CD4-positive, CD25-positive, alpha-beta regulatory T cell (primary cell): ENCODE results near the gene TPCN1. TPM values are rescaled to one million over a fixed set of nuclear protein-coding genes. Genes with fewer than 3 reads are reported as not detected.

Experiments
- ATAC-seq, 2 donors: fragments of 150-1000 bp; cut with Tn5 transposase; one replicate each; pipeline ENCODE4 v1.10.0; 2021; ENCODE audit warnings: low read depth in 2 of 2, moderate number of reproducible peaks in 2 of 2, moderate library complexity in 1 of 2
- DNase-seq, 3 donors: peaks; one replicate each; pipeline versions ENCODE4 v3.0.0 to v3.0.0-alpha.2; 2012 to 2022; ENCODE audit warnings: mixed read lengths in 1 of 3
- H3K27ac ChIP-seq: one replicate; pipeline ENCODE4 v1.7.0; 2013; ENCODE audit warnings: mild to moderate bottlenecking, low read length; ENCODE audit not compliant: insufficient read depth, poor library complexity, severe bottlenecking
- H3K27me3 ChIP-seq: one replicate; pipeline ENCODE4 v1.7.0; 2013; ENCODE audit warnings: low read length; ENCODE audit not compliant: control insufficient read depth, insufficient read depth
- H3K36me3 ChIP-seq: one replicate; pipeline ENCODE4 v1.7.0; 2013; ENCODE audit warnings: mild to moderate bottlenecking, low read length, moderate library complexity; ENCODE audit not compliant: control insufficient read depth, insufficient read depth
- H3K4me1 ChIP-seq: 2 replicates; pipeline ENCODE4 v1.7.0; 2013; ENCODE audit warnings: mild to moderate bottlenecking, low read length; ENCODE audit not compliant: insufficient read depth, control insufficient read depth, poor library complexity, severe bottlenecking
- H3K4me3 ChIP-seq: one replicate; pipeline ENCODE4 v1.7.0; 2013; ENCODE audit warnings: low read depth, mild to moderate bottlenecking, low read length, moderate library complexity
- H3K9me3 ChIP-seq, 2 experiments: 1 replicate in 1 of 2; 2 replicates in 1 of 2; pipeline ENCODE4 v1.7.0; 2013; ENCODE audit warnings: low read length in 2 of 2, mild to moderate bottlenecking in 1 of 2, moderate library complexity in 1 of 2; ENCODE audit not compliant: control insufficient read depth in 2 of 2
- H3K27ac Mint-ChIP-seq, 3 donors: one replicate each; pipeline ENCODE4 v1.8.0; 2020 to 2022; ENCODE audit warnings: mild to moderate bottlenecking in 3 of 3, mixed read lengths in 3 of 3, moderate library complexity in 2 of 3
- H3K27me3 Mint-ChIP-seq: one replicate; pipeline ENCODE4 v1.8.0; 2022; ENCODE audit warnings: mild to moderate bottlenecking, mixed read lengths
- H3K36me3 Mint-ChIP-seq: one replicate; pipeline ENCODE4 v1.8.0; 2020; ENCODE audit warnings: mixed read lengths
- H3K4me1 Mint-ChIP-seq, 4 donors: one replicate each; pipeline ENCODE4 v1.8.0; 2020 to 2022; ENCODE audit warnings: mixed read lengths in 4 of 4, mild to moderate bottlenecking in 1 of 4
- H3K4me3 Mint-ChIP-seq, 4 donors: one replicate each; pipeline ENCODE4 v1.8.0; 2020 to 2022; ENCODE audit warnings: mild to moderate bottlenecking in 4 of 4, mixed read lengths in 4 of 4, moderate library complexity in 3 of 4
- H3K9me3 Mint-ChIP-seq, 7 donors: one replicate each; pipeline ENCODE4 v1.8.0; 2020 to 2022; ENCODE audit warnings: mixed read lengths in 7 of 7, mild to moderate bottlenecking in 3 of 7, moderate library complexity in 2 of 7
- polyA plus RNA-seq, 4 donors: library from polyadenylated mRNA; unstranded; fragments of 300-500 nt; fragmentation: Illumina TruSeq; gene quantifications; one replicate each; pipeline ENCODE4 v1.2.3, GENCODE V29; 2021
- total RNA-seq: library from RNA; stranded (reverse); gene quantifications from one replicate; pipeline ENCODE4 v1.2.3, GENCODE V29; 2022

The TPCN1 gene
- total and polyA plus RNA-seq, 5 donors from 2014 or later = 5.2 to 44.9 (median 8.4) TPM

DNA sequence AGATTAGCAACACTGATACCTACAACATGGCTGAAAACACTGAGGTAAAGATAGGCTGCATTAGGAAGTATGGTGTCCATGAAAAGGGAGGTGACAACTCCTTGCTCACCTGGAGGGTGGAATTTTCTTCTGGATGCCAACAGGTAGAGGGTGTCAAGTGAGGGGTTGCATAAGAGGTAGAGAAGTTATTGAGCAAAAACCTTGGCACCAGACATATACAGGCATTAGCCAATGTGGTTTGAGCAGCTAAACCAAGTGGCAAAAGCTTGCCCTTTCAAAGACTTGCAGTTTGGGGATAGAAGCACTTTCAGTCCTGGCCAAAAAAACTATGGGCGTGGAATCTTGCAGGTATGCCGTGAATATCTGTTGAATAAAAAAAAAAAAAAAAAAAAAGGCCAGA is 31.9 kb upstream of the TPCN1 start:
- H3K4me3 Mint-ChIP-seq = no peak overlapping the region
- no peaks in the 10 kb centered on the region for H3K27me3 ChIP-seq
- peaks cover 13% of the 10 kb centered on the region for H3K36me3 Mint-ChIP-seq

DNA sequence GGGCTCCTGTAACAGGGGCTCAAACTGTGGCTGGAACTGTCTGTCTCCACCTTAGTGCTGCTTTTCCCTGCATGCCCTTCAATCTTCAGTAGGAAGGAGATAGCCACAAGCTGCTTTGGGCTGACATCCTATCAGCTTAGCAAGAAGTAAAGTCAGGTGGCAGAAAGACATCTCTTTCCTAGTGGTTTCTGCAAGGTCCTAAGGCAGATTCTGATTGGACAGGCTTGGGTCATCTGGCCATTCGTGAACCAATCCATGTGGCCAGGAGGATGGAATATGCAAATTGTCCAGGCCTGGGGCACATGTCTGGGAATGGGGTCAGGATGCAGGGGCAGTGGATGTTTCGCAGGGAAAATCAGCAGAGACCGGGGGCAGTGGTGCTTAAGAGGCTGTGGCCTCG is 30.5 kb upstream of the TPCN1 start:
- ATAC-seq (no peak), DNase-seq (no peak)
- Mint-ChIP-seq H3K27me3 (no peaks in the 10 kb centered on the region), H3K4me1 (peaks cover 6 to 31% (median 13%) of the 10 kb centered on the region in 4 donors), H3K4me3 (peak overlapping the region in 2 of 4 donors; percentile 32), H3K36me3 (peaks cover 13% of the 10 kb centered on the region), H3K27ac (peak overlapping the region in 1 of 3 donors; percentile 7), H3K9me3 (no peaks in the 10 kb centered on the region)
- no peaks in the 10 kb centered on the region for H3K9me3 ChIP-seq
- no peak overlapping the region for H3K4me3 ChIP-seq
- H3K36me3 ChIP-seq = peaks cover 18% of the 10 kb centered on the region
- peaks cover 18% of the 10 kb centered on the region for H3K4me1 ChIP-seq
- no peaks in the 10 kb centered on the region for H3K27me3 ChIP-seq
- no peak overlapping the region for H3K27ac ChIP-seq

More for the DNA sequence above, 31.9 kb upstream of the TPCN1 start:
- Histone ChIP-seq H3K4me1 (peaks cover 25% of the 10 kb centered on the region), H3K36me3 (peaks cover 18% of the 10 kb centered on the region), H3K4me3 (no peak overlapping the region), H3K27ac (no peak overlapping the region), H3K9me3 (no peaks in the 10 kb centered on the region)
- Mint-ChIP-seq H3K9me3 (no peaks in the 10 kb centered on the region), H3K4me1 (peaks cover 6 to 35% (median 16%) of the 10 kb centered on the region in 4 donors), H3K27ac (peak overlapping the region in 2 of 3 donors; percentile 68 to 82), H3K27me3 (no peaks in the 10 kb centered on the region)
- no peak for ATAC-seq
- no peak for DNase-seq

DNA sequence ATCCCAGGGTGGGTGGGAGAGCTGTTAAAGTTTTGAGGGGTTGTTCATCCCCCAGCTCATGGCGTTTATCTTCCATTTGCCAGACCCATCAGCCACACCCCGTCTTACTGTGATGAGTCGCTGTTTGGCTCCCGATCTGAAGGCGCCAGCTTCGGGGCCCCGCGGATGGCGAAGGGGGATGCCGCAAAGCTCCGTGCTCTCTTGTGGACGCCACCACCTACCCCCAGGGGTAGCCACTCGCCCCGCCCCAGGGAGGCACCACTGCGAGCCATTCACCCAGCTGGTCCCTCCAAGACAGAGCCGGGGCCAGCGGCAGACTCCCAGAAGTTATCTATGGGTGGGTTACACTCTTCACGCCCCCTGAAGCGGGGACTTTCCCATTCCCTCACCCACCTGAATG is 30.0 kb upstream of the TPCN1 start:
- ATAC-seq (no peak), DNase-seq (no peak)
- Histone ChIP-seq H3K9me3 (no peaks in the 10 kb centered on the region), H3K27ac (no peak overlapping the region), H3K27me3 (no peaks in the 10 kb centered on the region), H3K36me3 (peaks cover 18% of the 10 kb centered on the region), H3K4me1 (peaks cover 13% of the 10 kb centered on the region), H3K4me3 (no peak overlapping the region)
- H3K9me3 Mint-ChIP-seq = no peaks in the 10 kb centered on the region
- no peak overlapping the region for H3K27ac Mint-ChIP-seq
- peaks cover 13% of the 10 kb centered on the region for H3K36me3 Mint-ChIP-seq
- no peaks in the 10 kb centered on the region for H3K27me3 Mint-ChIP-seq
- H3K4me1 Mint-ChIP-seq = peaks cover 4 to 28% (median 13%) of the 10 kb centered on the region in 4 donors
- H3K4me3 Mint-ChIP-seq = no peak overlapping the region

DNA sequence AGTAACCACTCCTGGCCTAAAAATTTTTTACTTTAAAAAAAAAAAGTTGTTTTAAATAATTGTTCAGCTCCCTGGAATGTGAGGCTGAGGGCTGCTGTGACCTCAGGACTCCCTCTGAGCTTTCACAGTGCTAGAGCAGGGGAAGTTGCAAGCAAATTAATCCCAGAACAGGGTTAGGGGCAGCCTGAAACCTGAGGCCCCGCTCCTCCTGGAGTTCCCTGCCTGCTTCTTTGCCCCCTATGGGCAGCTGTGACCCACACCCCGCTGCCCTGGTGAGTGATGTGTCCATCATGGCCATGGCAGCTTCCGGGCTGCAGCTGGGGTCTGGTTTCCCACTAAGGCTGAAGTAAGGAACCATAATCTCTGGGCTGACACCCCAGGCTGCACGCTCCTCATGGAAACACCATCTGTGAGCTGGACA is 26.3 kb upstream of the TPCN1 start:
- H3K27ac ChIP-seq = no peak overlapping the region
- no peaks in the 10 kb centered on the region for H3K27me3 Mint-ChIP-seq
- peaks cover 16% of the 10 kb centered on the region for H3K36me3 ChIP-seq
- H3K27me3 ChIP-seq = no peaks in the 10 kb centered on the region
- no peak overlapping the region for H3K4me3 ChIP-seq
- no peaks in the 10 kb centered on the region for H3K4me1 ChIP-seq
- no peaks in the 10 kb centered on the region for H3K9me3 ChIP-seq
- peaks cover 13% of the 10 kb centered on the region for H3K36me3 Mint-ChIP-seq
- no peak overlapping the region for H3K4me3 Mint-ChIP-seq
- no peaks in the 10 kb centered on the region for H3K9me3 Mint-ChIP-seq
- DNase-seq = no peak
- ATAC-seq = no peak
- peaks cover 0 to 6% (median 2%) of the 10 kb centered on the region in 4 donors for H3K4me1 Mint-ChIP-seq
- no peak overlapping the region for H3K27ac Mint-ChIP-seq

DNA sequence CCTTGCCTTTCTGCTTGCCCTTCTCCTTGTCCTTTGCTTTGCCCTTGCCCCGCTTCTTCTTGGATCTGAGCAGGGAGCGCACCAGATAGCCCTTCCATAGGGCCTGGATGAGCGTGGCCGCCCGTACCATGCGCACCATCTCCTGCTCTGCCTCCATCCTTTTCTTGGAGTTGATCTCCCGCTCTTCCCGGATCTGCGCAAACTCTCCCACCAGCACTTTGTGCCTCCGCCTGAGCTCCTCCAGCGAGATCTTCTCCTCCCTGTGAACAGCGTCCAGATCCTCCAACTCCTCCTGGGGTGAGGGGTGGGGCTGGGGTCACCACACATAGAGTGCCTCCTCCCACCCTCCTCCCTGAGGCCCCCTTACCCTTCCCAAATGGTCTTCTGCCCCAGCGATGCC is 25.7 kb upstream of the TPCN1 start:
- Histone ChIP-seq H3K4me3 (no peak overlapping the region), H3K27ac (no peak overlapping the region), H3K9me3 (no peaks in the 10 kb centered on the region), H3K4me1 (no peaks in the 10 kb centered on the region), H3K36me3 (peaks cover 15% of the 10 kb centered on the region), H3K27me3 (no peaks in the 10 kb centered on the region)
- no peak for DNase-seq
- peaks cover 13% of the 10 kb centered on the region for H3K36me3 Mint-ChIP-seq
- no peaks in the 10 kb centered on the region for H3K9me3 Mint-ChIP-seq
- H3K4me1 Mint-ChIP-seq = peaks cover 0 to 6% (median 2%) of the 10 kb centered on the region in 4 donors
- H3K27me3 Mint-ChIP-seq = peaks cover under 1% of the 10 kb centered on the region
- no peak for ATAC-seq
- H3K4me3 Mint-ChIP-seq = no peak overlapping the region
- peak overlapping the region in 2 of 3 donors; percentile 35 to 78 for H3K27ac Mint-ChIP-seq

DNA sequence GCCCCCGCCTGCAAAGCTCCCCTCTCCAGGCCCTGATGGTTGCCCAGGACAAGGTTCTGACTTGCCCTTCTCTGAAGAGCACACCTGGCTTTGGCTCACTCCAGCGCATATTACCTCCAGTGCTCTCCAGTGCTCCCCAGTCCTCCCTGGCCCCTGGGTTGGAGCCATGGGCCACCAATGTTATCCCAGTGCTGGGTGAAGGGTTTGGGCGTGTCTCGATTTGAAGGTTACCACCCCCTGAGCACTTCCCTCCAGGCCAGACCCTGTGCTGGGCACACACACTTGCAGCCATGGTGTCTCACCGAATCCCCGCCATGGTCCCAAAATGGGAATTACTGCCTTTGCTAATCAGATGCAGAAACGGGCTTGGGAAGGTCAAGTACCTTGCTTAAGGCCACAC is 24.7 kb upstream of the TPCN1 start:
- H3K36me3 ChIP-seq = peaks cover 8% of the 10 kb centered on the region

DNA sequence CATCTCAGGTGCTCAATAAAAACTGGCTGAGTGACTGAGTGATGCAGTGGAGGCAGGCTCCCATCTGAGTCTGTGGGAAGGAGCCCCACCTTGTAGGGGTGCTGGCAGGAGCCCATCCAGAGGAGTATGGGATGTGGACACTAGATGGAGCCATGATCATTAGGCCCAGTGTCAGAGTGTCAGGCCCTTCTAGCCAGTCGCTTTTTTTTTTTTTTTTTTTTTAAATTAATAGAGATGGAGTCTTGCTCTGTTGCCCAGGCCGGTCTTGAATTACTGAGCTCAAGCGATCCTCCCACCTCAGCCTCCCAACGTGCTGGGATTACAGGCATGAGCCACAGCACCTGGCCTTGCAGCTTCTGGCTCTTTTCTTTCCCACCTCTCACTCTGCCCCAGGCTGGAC is 24.3 kb upstream of the TPCN1 start:
- DNase-seq = peak; percentile 18 to 78 (median 58)
- Mint-ChIP-seq H3K27me3 (peaks cover 5% of the 10 kb centered on the region), H3K36me3 (peaks cover 5% of the 10 kb centered on the region), H3K27ac (no peak overlapping the region), H3K4me1 (peaks cover 0 to 7% (median 2%) of the 10 kb centered on the region in 4 donors), H3K4me3 (no peak overlapping the region), H3K9me3 (no peaks in the 10 kb centered on the region)
- Histone ChIP-seq H3K4me3 (no peak overlapping the region), H3K9me3 (no peaks in the 10 kb centered on the region), H3K36me3 (peaks cover 4% of the 10 kb centered on the region), H3K4me1 (no peaks in the 10 kb centered on the region), H3K27ac (no peak overlapping the region), H3K27me3 (no peaks in the 10 kb centered on the region)
- ATAC-seq = peak; percentile 93 to 95

More for the DNA sequence above, 24.7 kb upstream of the TPCN1 start:
- Mint-ChIP-seq H3K36me3 (peaks cover 9% of the 10 kb centered on the region), H3K27me3 (peaks cover 4% of the 10 kb centered on the region), H3K9me3 (no peaks in the 10 kb centered on the region), H3K4me3 (no peak overlapping the region), H3K4me1 (peaks cover 0 to 6% (median 2%) of the 10 kb centered on the region in 4 donors), H3K27ac (no peak overlapping the region)
- H3K9me3 ChIP-seq = no peaks in the 10 kb centered on the region
- no peak overlapping the region for H3K27ac ChIP-seq
- ATAC-seq = no peak
- no peak for DNase-seq
- no peaks in the 10 kb centered on the region for H3K27me3 ChIP-seq
- H3K4me3 ChIP-seq = no peak overlapping the region
- no peaks in the 10 kb centered on the region for H3K4me1 ChIP-seq

DNA sequence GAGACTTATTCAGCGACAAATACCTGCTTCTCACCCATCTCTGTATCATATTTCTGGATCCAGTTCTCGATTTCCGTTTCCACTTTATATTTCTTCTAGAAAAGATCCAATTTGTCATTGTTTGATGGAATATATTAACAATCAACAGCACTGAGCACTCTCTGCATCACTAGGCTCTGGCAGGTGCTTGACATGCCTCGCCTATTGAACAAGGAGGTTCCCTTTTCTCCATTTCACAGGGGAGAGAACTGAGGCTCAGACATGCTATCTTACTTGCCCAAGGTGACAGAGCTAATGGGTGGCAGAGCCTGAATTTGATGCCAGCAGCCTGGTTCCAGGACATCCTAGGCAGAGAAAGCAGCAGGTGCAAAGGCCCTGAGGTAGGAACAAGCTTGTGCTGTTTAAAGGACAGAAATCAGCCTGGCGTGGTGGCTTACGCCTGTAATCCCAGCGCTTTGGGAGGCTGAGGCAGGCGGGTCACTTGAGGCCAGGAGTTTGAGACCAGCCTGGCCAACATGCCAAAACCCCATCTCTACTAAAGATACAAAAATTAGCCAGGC is 23.7 kb upstream of the TPCN1 start:
- peaks cover 3% of the 10 kb centered on the region for H3K36me3 Mint-ChIP-seq
- Histone ChIP-seq H3K27ac (no peak overlapping the region), H3K36me3 (no peaks in the 10 kb centered on the region), H3K27me3 (no peaks in the 10 kb centered on the region), H3K4me3 (no peak overlapping the region), H3K4me1 (no peaks in the 10 kb centered on the region), H3K9me3 (no peaks in the 10 kb centered on the region)
- H3K4me3 Mint-ChIP-seq = no peak overlapping the region
- peaks cover 7% of the 10 kb centered on the region for H3K27me3 Mint-ChIP-seq
- no peak overlapping the region for H3K27ac Mint-ChIP-seq
- H3K9me3 Mint-ChIP-seq = no peaks in the 10 kb centered on the region
- peaks cover 0 to 8% (median 2%) of the 10 kb centered on the region in 4 donors for H3K4me1 Mint-ChIP-seq
- DNase-seq (no peak), ATAC-seq (no peak)
